GM18502 (cell line): ENCODE results near the gene PCDHB7.
"Not testable (repeated sequence)": the region's sequence is repeated elsewhere in the genome, so short reads cannot be mapped to it uniquely, and the experiment has no call there.

Experiments
- ATAC-seq: cut with Tn5 transposase; IDR thresholded peaks from one replicate; pipeline ENCODE4 v1.9.1; 2021; ENCODE audit warnings: mild to moderate bottlenecking; ENCODE audit not compliant: unreplicated experiment, poor library complexity

Gene PCDHB7

DNA sequence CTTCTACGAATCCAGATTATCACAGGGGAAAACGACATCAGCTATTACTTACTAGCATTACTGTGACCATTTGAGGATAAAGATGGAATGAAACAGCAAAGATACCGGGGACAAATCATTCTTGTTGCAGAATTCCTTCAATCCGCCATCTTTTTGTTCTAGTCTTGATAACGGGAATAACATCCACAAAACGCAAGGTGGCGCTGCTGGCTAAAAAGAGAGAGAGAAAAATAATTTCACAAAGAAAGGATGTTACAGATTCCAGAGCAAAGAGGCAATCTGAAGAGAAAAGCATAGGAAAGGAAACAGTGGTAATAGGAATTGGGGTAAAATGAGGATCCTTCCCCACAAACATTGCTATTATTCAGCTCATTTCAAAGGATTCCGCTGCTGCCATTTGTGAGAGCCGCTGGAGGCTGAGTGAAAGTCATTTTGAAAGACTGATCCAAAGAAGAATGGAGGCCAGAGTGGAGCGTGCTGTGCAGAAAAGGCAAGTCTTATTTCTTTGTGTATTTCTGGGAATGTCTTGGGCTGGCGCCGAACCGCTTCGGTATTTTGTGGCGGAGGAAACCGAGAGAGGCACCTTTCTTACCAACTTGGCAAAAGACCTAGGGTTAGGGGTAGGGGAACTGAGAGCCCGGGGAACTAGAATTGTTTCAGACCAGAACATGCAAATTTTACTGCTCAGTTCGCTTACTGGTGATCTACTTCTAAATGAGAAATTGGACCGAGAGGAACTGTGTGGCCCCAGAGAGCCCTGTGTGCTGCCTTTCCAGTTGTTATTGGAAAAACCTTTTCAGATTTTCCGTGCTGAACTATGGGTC is at the start of gene PCDHB7:
PCDHB7 (plus strand) TSS at position 264 of the 824 bp plus-strand sequence; CDS start at position 456, 192 bp downstream.
- ATAC-seq: no peak

DNA sequence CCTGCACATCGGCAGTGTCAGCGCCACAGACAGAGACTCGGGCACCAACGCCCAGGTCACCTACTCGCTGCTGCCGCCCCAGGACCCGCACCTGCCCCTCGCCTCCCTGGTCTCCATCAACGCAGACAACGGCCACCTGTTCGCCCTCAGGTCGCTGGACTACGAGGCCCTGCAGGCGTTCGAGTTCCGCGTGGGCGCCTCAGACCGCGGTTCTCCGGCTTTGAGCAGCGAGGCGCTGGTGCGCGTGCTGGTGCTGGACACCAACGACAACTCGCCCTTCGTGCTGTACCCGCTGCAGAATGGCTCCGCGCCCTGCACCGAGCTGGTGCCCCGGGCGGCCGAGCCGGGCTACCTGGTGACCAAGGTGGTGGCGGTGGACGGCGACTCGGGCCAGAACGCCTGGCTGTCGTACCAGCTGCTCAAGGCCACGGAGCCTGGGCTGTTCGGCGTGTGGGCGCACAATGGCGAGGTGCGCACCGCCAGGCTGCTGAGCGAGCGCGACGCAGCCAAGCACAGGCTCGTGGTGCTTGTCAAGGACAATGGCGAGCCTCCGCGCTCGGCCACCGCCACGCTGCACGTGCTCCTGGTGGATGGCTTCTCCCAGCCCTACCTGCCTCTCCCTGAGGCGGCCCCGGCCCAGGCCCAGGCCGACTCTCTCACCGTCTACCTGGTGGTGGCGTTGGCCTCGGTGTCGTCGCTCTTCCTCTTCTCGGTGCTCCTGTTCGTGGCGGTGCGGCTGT is 48.9 kb upstream of the PCDHB7 start:
- not testable (repeated sequence) for ATAC-seq

DNA sequence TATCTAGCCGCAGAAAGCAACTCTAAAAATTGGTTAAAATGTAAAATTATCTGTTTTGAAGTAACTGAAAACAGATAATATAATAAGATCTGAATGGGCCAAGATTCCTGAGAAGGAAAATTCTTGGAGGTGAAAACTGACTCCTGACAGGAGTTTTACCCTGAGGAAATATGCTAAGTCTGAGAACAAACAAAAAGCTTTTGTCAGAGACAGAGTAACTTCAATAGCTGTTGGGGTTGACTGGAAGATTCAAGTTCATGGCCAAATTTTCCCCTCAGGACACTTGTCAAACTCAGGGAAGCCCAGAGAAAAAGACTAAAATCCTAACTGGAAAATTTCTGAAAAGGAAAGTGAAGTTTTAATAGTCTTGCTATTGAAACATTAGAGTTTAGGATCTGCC is 45.1 kb upstream of the PCDHB7 start:
- no peak for ATAC-seq

DNA sequence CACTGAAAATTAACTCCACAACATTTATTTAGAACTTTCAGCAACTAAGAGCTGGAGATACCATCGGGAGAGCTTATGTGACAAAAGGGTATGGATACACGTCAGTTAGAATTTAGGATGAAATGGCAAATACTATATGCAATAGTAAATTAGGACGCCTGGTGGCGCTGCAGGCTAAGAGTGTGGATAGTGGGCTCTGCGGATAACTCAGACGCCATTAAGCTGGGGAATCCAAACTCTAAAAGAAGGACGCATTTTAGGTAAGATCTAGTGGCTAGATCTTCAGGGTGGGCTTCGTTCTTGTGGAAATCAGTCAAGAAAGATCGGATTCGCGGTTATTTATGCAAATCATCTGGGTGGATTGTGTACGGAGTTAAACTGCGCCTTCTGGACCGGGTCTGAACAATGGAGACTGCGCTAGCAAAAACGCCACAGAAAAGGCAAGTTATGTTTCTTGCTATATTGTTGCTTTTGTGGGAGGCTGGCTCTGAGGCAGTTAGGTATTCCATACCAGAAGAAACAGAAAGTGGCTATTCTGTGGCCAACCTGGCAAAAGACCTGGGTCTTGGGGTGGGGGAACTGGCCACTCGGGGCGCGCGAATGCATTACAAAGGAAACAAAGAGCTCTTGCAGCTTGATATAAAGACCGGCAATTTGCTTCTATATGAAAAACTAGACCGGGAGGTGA is 37.3 kb upstream of the PCDHB7 start, which contains the start of gene PCDHB5:
PCDHB5 (plus strand) TSS at position 177 of the 688 bp plus-strand sequence; CDS start at position 406, 229 bp downstream.
- no peak for ATAC-seq

DNA sequence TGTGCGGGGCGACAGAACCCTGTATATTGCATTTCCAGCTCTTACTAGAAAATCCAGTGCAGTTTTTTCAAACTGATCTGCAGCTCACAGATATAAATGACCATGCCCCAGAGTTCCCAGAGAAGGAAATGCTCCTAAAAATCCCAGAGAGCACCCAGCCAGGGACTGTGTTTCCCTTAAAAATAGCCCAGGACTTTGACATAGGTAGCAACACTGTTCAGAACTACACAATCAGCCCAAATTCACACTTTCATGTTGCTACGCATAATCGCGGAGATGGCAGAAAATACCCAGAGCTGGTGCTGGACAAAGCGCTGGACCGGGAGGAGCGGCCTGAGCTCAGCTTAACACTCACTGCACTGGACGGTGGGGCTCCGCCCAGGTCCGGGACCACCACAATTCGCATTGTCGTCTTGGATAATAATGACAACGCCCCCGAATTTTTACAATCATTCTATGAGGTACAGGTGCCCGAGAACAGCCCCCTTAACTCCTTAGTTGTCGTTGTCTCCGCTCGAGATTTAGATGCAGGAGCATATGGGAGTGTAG is 36.7 kb upstream of the PCDHB7 start:
- no peak for ATAC-seq

DNA sequence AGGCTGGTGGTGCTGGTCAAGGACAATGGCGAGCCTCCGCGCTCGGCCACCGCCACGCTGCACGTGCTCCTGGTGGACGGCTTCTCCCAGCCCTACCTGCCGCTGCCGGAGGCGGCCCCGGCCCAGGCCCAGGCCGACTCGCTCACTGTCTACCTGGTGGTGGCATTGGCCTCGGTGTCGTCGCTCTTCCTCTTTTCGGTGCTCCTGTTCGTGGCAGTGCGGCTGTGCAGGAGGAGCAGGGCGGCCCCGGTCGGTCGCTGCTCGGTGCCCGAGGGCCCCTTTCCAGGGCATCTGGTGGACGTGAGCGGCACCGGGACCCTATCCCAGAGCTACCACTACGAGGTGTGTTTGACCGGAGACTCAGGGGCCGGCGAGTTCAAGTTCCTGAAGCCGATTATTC is 35.1 kb upstream of the PCDHB7 start:
- ATAC-seq: not testable (repeated sequence)

DNA sequence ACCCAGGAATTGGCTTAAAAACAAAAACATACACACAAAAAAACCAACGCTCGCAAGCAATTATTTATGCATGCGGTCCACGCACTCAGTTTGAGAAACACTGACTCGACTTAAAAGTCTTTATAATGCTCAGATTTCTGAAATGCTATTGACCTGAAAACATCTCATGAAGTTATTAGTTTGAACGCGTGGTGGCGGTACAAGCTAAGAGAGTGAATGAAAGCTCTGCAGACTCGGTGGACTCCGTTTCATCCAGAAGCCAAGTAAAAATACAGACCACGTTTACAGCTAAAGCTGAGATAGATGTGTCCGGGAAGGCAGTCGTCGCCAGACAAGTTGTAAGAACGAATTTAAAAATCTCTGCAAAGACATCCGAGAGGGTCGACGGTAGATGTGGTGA is 22.6 kb upstream of the PCDHB7 start, which contains the start of gene PCDHB6:
PCDHB6 (plus strand) TSS at position 246 of the 400 bp plus-strand sequence. CDS start 201 bp downstream, outside the sequence.
- no peak for ATAC-seq

DNA sequence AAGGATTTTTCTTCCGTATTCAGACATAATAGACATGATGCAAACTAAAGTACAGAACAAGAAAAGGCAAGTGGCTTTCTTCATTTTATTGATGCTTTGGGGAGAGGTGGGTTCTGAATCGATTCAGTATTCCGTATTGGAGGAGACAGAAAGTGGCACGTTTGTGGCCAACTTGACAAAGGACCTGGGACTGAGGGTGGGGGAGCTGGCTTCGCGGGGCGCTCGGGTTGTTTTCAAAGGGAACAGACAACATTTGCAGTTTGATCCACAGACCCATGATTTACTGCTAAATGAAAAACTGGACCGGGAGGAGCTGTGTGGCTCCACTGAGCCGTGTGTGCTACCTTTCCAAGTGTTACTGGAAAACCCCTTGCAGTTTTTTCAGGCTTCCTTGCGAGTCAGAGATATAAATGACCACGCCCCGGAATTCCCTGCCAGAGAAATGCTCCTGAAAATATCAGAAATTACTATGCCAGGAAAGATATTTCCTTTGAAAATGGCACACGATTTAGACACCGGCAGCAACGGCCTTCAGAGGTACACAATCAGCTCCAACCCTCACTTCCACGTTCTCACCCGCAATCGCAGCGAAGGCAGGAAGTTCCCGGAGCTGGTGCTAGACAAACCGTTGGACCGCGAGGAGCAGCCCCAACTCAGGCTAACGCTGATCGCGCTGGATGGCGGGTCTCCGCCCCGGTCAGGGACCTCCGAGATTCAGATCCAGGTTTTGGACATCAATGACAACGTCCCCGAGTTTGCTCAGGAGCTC is 22.0 kb upstream of the PCDHB7 start:
- no peak for ATAC-seq

DNA sequence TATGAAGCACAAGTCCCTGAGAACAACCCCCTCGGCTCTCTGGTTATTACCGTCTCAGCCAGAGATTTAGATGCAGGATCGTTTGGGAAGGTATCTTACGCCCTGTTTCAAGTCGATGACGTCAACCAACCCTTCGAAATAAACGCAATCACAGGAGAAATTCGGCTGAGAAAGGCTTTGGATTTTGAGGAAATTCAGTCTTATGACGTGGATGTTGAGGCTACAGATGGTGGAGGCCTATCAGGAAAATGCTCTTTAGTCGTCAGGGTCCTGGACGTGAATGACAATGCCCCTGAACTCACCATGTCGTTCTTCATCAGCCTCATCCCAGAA is 21.5 kb upstream of the PCDHB7 start:
- no peak for ATAC-seq

DNA sequence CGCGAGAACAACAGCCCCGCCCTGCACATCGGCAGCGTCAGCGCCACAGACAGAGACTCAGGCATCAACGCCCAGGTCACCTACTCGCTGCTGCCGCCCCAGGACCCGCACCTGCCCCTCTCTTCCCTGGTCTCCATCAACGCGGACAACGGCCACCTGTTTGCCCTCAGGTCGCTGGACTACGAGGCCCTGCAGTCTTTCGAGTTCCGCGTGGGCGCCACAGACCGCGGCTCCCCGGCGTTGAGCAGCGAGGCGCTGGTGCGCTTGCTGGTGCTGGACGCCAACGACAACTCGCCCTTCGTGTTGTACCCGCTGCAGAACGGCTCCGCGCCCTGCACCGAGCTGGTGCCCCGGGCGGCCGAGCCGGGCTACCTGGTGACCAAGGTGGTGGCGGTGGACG is 20.8 kb upstream of the PCDHB7 start:
- ATAC-seq: not testable (repeated sequence)

DNA sequence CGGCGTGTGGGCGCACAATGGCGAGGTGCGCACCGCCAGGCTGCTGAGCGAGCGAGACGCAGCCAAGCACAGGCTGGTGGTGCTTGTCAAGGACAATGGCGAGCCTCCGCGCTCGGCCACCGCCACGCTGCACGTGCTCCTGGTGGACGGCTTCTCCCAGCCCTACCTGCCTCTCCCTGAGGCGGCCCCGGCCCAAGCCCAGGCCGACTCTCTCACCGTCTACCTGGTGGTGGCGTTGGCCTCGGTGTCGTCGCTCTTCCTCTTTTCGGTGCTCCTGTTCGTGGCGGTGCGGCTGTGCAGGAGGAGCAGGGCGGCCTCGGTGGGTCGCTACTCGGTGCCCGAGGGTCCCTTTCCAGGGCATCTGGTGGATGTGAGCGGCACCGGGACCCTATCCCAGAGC is 20.3 kb upstream of the PCDHB7 start:
- ATAC-seq: not testable (repeated sequence)

DNA sequence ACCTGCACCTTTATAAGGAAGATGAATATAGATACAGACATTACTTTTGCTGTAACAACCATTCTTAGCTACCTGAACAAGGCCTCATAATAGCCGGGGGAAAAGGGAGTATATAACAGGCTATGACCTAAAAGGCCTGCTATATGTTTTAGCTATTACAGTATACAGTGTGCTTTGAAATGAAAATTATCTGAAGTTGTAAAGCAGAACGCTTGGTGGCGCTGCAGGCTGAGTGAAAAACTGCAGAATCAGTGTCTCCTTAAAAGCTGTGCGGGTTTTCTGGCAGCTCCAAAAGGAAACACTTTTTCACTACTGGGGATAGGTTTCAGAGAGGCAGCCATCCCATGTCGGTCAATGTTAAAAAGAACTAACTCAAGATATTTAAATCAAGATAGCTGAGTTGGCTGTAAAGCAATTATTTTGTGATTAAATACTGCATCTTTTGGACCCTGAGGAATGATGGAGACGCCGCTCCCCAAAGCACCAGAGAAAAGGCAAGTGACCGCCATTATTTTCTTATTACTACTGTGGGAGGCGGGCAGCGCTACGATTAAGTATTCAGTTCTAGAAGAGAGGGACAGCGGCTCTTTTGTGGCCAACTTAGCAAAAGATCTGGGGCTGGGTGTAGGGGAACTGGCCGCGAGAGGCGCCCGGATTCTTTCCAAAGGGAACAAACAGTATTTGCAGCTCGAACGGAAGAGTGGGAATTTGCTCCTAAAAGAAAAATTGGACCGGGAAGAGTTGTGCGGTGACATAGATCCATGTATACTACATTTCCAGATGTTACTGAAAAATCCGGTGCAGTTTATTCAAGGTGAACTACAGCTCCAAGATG is 16.7 kb upstream of the PCDHB7 start:
- no peak for ATAC-seq

DNA sequence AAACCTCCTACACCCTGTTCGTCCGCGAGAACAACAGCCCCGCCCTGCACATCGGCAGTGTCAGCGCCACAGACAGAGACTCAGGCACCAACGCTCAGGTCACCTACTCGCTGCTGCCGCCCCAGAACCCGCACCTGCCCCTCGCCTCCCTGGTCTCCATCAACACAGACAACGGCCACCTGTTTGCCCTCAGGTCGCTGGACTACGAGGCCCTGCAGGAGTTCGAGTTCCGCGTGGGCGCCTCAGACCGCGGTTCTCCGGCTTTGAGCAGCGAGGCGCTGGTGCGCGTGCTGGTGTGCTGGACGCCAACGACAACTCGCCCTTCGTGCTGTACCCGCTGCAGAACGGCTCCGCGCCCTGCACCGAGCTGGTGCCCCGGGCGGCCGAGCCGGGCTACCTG is 15.1 kb upstream of the PCDHB7 start:
- not testable (repeated sequence) for ATAC-seq

DNA sequence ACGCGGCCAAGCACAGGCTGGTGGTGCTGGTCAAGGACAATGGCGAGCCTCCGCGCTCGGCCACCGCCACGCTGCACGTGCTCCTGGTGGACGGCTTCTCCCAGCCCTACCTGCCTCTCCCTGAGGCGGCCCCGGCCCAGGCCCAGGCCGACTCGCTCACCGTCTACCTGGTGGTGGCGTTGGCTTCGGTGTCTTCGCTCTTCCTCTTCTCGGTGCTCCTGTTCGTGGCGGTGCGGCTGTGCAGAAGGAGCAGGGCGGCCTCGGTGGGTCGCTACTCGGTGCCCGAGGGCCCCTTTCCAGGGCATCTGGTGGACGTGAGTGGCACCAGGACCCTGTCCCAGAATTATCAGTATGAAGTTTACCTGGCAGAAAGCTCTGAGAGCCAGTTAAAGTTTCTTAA is 14.5 kb upstream of the PCDHB7 start:
- ATAC-seq: not testable (repeated sequence)

DNA sequence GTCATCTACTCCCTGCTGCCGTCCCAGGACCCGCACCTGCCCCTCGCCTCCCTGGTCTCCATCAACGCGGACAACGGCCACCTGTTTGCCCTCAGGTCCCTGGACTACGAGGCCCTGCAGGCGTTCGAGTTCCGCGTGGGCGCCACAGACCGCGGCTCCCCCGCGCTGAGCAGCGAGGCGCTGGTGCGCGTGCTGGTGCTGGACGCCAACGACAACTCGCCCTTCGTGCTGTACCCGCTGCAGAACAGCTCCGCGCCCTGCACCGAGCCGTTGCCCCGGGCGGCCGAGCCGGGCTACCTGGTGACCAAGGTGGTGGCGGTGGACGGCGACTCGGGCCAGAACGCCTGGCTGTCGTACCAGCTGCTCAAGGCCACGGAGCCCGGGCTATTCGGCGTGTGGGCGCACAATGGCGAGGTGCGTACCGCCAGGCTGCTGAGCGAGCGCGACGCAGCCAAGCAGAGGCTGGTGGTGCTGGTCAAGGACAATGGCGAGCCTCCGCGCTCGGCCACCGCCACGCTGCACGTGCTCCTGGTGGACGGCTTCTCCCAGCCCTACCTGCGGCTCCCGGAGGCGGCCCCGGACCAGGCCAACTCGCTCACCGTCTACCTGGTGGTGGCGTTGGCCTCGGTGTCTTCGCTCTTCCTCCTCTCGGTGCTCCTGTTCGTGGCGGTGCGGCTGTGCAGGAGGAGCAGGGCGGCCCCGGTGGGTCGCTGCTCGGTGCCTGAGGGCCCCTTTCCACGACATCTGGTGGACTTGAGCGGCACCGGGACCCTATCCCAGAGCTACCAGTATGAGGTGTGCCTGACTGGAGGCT is 2.1 kb downstream of the PCDHB7 start:
- not testable (repeated sequence) for ATAC-seq

DNA sequence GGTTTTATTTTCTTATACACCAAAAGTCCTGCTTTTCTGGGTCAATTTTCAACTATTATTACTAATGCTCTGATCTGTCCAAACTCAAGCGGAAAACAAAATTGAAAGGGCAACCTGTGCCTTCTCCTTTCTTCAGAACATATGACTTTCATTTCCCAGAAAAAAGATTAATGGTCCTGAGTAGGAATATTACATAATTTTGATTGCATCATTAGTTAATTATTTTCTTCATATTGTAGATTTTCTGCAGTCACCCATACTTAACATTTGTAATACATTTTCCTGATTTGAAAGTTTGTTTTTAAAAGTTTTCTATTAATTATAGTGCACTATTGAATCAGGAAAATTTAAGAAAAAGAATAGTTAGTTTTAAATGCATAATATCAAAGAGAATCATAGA is 3.5 kb downstream of the PCDHB7 start:
- no peak for ATAC-seq

DNA sequence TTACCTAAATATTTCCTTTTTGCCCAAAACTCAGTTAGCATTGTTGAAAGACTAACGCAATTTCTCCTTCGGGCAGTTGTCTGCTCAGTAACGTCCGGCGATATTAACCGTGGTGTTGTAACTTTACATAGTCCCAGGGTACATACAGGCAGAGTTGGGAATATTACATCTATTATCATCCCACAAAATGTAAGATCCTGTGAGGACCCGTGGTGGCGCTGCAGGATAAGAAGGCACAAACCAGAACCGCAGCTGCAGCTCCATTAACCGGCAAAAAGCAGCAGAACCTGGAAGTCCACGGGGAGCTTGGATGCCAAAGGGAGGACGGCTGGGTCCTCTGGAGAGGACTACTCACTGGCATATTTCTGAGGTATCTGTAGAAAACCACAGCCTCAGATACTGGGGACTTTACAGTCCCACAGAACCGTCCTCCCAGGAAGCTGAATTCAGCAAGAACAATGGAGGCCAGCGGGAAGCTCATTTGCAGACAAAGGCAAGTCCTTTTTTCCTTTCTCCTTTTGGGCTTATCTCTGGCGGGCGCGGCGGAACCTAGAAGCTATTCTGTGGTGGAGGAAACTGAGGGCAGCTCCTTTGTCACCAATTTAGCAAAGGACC is 5.2 kb downstream of the PCDHB7 start, which contains the start of gene PCDHB8:
PCDHB8 (plus strand) TSS at position 214 of the 615 bp plus-strand sequence; CDS start at position 459, 245 bp downstream.
- not testable (repeated sequence) for ATAC-seq
